RKO (cell line): ENCODE measurements around the gene ZNF865.

Source experiments
- DNase-seq: peaks from one replicate; pipeline ENCODE4 v3.0.0-alpha.2; 2016; ENCODE audit warnings: low spot score

The ZNF865 gene

DNA sequence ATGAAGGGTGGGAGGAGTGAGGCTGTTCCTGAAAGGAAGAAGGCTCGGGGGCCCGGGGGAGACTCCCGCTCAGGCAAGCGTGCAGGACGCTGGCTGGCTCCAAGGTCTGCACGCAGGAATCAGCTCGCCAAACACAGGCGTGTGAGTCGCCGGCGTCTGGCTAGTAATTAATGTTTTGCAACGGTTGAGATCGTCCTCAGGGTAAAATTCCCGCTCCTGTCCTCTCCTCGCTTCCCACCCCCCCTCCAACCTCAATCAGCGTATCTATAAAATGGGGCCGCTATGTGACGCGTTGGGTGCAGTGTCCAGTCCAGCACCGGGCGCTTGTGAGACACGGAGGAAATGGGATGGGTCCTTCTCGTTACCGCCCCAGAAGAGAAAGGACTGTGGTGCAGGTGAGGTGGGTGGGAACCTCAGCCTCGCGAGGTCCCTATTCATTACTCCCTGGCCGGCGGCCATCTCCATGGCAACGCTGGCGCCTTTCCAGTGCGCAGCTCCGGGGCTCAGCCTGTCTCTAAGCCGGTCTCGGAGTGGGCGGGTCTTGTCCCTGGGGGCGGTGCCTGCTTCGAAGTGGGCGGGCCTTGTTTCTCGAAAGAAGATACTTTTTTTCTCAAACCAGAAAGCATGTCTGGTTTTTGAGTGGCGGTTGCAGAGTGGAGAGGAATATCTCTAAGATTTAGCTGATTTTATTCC, 18.3 kb upstream of the ZNF865 start:
- DNase-seq = peak; percentile 77

DNA sequence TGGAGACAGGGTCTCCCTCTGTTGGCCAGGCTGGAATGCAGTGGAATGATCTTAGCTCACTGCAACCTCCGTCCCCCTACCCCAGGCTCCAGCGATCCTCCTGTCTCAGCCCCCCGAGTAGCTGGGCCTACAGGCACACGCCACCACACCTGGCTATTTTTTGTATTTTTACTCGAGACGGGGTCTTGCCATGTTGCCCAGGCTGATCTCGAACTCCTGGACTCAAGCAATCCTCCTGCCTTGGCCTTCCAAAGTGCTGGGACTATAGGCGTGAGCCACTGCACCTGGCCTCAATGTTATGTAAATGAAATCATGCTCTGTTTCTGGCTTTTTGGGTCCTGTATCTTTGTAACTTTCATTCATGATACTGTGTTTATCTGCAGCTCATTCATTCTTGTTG, 16.7 kb upstream of the ZNF865 start:
- no peak for DNase-seq

DNA sequence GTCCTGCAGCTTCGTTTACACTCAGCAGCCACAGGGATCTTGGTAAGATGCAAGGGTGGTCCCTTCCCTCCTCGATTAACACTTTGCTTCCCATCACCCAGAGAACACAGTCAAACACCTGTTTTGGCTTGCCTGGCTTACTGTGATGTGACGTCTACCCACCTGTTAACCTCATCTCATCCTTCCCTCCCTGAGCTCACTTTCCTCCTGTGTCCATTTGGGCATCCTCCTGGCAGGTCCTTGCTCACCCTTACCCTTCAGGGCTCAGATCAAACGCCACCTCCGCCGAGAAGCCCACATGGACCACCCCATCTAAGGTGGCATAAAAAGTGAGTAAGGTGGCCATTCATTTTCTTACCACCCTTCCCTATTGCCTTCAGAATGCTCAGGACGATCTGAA, 15.3 kb upstream of the ZNF865 start:
- DNase-seq = no peak

DNA sequence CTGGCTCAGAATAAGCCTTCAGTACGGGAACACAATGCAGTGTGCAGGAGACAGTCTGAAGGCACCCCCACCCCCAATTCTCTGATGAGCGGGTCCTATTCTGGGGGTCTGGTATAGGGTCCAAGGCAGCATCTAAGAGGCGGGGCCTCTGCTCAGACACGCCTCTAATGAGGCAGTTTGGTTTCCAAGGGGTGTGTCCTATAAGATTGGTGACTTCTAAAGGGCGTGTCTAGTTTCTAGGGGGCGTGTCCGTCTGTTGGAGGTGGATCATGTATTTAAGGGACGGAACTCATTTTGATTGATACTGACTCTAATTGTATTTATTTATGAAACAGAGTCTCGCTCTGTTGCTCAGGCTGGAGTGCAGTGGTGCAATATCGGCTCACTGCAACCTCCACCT, 14.8 kb upstream of the ZNF865 start:
- DNase-seq = no peak

DNA sequence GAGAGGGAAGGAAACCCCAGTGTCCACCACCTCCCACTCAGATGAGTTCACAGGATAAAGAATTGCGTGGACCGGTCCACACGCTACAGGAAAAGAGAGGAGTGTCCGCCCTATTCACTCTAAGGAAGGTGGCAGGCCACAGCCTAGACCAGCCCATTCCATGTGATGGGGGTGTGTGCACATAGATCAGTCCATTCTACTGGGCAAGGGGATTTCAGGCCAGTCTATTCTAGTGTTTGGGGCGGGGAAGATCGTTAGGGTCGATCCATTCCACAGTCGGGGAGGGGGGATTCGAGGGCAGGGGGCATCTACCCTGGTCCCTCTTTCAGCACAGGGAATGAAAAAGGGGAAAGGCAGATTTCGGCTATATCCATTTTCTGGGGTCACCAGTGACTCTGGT, 13.9 kb upstream of the ZNF865 start:
- no peak for DNase-seq

DNA sequence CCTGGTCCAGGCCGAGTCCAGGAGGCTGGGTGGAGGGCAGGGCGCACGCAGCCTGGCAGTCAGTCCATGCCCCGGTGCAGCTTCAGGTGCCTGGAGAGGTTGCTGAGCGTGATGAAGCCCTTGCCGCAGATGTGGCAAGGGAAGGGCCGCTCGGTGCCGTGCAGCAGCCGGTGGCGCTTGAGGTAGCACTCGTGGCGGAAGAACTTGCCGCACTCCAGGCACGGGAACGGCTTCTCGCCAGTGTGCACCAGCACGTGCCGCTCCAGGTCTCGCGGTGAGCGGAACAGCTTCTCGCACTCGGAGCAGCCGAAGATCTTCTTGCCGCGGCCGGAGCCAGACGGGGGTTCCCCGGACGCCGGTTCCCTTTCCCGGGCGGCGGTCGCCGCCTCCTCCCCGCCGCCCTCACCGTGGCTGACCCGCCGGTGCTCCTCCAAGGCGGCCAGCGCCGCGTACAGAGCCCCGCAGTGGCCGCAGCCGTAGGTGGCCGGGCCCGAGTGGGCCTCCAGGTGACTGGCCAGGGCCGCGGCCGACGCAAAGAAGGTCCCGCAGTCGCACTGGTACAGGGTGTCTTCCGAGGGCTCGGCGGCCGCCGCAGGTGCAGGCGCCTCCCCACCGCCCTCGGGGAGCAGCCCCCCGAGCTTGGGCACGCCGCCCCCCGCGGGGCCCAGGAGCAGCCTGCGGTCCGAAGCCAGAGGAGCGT, 12.9 kb upstream of the ZNF865 start:
- no peak for DNase-seq

DNA sequence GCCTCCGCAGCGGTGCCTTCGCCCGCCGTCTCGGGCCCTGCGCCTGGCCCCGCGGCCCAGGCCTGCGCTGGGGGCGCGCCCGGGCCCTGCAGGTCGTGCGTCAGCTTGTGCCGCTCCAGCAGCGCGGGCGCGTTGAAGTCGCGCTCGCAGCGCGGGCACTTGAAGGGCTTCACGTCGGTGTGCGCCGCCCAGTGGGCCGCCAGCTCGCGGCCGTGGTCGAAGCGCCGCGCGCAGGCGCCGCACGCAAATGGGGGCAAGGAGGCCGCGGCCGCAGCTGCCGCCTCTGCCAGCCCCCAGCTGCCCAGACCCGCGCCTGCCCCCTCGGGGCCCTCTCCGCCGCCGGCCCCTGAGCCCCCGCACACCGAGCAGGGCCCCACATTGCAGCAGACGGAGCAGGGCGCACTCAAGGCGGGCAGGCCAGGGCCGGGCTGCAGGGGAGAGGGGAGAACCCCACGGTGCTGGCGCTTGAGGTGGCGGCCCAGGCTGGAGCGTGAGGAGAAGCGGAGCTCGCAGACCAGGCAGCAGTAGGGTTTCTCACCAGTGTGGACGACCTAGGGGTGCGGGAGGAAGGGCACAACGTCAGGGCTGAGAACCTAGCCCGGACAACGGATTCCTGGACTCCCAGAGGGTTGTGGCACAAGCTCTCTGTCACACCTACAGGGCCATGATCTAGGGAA, 12.2 kb upstream of the ZNF865 start:
- no peak for DNase-seq

DNA sequence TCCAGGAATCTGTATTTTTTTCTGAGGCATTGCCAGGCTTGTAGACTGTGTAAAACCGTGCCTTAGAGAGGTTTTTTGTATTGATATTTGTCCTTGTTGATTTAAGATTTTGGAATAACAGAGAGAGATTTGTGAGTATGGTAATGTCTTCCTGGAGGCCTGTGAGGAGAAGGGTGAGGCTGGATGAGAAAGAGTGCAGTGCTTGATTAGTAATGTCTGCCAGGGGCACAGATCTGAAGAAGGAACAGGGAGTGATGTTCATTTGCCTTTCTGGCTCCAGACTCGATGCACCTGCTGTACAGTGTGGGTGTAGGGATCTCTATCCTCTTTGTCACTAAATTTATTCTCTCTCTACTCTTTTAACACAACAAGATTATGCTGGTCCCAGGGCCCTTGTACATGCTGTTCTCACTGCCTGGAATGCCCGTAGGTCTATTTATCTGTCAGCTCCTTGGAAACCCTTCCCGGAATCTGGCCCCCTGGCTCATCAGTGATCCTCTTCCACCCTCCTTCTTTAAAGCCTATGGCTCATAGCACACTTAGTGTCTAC, 10.4 kb upstream of the ZNF865 start:
- DNase-seq = no peak

DNA sequence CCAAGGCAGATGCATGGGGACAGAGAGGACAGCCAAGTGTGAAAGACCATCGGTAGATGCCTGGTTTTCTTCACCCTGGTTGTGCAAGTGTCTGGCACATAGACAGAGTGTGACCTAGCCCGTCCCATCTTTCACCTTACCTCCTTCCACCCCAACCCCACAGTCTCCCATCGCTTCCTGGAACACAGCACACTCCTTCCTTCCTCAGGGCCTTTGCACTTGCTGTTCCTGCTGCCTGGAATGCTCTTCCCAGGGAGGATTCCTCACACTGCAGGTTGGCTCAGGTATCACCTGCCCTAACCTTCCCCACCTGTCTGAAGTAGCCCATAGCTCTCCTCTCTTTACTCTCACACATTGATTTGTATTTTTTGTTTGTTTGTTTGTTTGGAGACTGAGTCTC, 9.1 kb upstream of the ZNF865 start:
- DNase-seq = no peak

DNA sequence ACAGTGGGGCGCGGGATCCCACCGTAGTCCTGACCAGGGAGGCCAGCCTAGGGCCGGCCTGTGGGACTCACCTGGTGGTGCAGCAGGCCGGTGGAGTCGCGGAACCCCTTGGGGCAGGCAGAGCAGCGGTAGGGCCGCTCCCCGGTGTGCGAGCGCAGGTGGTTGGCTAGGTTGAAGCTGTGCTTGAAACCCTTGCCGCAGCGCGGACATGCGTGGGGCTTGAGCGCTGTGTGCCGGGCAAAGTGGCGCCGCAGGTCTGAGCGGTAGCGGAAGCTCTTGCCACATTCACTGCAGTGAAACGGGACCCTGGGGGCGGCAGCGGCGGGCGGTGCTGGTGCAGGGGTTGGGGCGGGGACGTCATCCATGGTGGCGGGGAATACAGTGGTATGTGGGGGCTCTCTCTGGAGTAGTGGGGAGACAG, 7.9 kb upstream of the ZNF865 start:
- no peak for DNase-seq

DNA sequence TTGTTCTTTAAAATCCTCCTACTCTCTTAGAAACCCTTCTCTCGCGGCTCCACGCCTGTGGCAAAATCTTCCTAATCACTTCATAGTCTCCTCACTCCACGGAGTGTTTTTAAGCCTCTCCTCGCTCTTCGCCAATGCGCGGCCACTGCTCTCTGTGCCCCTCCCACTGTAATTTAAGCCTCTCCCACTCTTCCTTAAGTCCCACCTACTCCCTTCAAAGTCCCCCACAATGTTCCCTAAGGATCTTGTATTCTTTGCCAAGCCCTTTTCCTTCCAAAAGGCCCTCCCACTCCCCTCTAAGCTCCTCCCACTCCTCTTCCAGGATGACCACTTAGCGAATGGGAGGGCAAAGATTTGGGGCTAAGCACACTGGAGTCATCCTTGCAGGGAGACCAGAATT, 7.4 kb upstream of the ZNF865 start:
- DNase-seq = no peak

DNA sequence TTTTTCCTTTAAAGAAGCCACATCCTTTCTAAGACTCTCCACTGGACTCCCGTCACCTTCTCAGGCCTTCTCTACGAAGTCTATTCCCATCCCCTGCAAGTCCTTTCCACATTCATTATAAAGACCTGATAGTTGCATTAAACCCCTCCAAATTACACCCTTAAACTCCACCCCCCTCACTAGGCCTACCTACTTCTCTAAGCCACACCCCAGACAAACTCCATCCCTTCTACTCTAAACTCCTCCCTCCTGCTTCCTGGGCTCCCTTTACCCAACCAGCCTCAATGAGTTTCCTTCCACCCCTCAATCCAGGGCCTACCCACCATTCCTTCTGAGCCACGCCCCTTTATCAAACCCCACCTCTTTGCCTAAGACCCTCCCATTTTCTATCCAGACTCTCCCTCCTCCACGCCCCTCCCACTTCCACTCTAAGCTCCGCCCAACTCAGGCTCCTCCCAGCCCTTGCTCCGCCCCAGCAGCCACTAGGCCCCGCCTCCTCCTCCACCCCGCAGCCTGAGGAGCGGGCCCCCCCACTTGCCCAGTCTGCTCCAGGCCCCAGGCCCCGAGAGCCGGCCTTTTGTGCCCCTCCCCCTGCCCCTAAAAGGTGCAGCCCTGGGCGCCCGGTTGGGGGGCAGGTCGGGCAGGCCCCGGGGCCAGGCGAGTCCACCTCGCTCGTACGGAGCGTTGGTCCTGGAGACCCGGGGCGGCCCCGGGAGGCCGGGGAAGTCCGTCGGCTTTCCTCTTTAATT, 6.6 kb upstream of the ZNF865 start:
- DNase-seq = peak; percentile 89

DNA sequence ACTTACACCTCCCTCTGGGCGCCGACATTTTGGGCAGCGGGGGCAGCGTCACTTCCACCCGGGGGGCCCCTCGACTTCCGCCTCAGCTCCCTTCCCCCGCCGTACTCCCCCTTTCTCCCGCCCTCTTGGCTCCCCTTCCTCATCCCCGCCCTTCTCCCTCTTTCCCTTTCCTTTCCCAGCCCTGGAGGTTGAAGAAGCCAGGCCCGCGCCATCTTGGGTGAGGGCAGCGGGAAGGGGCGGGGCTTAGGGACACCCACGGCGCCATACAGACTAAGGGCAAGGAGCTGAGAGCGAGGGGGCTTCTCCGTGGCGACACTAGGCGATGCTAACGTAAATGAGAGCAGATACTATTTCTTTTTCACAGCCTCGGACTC, 6.0 kb upstream of the ZNF865 start, which contains the start of gene FIZ1:
Gene FIZ1, minus strand, starts transcription at position 50 of the 374 bp plus-strand sequence. CDS start 1,652 bp downstream, outside the sequence.
- peak; percentile 95 for DNase-seq

DNA sequence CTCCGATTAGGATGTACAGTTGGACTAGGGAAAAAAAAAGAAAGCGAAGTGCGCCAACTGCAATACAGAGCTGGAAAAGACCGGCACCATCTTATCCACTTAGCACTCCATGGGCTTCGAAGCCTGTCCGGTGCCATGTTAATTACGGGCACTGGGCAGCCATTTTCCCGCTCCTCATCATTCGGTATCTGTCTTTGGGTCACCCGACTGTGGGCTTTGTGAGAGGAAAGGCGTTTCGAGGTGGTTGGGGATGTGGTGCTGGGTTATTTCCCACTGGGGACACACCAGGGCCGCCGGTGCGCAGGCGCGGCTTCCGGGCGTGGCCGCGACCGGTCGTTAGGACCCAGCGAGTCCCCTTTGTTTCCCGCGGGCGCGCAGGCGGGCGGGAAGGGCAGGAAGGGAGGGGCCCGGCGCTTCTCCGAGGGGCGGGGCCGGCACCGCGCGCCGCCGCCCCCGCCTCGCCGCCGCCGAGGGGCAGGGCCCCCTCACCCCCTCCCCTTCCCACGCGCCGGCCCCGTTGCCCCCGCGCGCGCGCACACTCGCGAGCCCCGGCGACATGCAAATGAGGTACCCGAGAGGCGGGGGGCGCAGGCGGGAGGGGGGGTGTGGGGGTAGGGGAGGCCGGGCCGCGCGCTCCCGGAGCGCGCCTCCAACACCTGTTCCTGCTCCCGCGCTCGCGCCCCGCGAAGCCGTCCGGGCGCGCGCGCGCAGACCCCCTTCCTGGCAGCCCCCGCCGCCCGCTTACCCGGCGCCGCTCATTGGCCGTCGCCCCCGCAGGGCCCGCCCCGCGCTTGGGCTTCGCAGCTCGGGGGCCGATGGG, 5.4 kb upstream of the ZNF865 start, which contains the start of gene ZNF524:
Gene ZNF524, plus strand, starts transcription at position 447 of the 820 bp plus-strand sequence. CDS start 1,825 bp downstream, outside the sequence.
- DNase-seq = peak; percentile 85

DNA sequence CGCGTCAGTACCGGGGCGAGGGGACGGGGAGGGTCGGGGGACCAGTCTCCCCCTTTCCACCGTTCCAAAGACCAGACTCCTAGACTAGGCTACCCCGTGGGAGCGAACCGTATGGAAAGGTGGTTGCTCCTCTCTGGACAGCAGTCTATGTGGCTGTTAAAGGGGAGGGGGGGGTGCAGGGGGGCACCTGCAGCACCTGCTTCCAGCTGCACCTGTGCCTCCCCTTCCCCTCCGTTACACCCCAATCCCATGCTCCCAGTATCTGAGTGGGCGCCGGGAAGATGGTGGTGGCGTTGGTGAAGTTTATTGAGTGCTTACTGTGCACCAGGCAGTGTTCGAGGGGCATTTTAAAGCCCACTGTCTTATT, 4.8 kb upstream of the ZNF865 start:
- DNase-seq = no peak

DNA sequence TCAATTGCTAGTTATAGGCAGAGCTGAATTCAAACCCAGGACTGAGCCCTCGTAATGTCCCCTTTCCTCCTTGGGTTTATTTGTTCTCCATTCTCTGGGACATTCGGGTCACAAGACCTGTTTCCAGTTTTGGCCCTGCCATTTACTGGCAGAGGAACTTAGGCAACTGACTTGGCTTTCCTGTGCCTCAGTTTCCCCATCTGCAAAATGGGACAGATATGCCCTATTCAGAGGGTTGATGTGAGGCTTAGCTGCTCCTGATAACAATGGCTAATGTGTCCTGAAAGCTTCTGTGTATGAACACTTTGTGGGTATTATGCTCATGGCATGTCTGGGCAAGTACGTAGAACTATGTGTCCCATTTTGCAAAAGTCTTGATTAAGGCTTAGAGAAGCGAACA, 4.4 kb upstream of the ZNF865 start:
- DNase-seq = no peak

DNA sequence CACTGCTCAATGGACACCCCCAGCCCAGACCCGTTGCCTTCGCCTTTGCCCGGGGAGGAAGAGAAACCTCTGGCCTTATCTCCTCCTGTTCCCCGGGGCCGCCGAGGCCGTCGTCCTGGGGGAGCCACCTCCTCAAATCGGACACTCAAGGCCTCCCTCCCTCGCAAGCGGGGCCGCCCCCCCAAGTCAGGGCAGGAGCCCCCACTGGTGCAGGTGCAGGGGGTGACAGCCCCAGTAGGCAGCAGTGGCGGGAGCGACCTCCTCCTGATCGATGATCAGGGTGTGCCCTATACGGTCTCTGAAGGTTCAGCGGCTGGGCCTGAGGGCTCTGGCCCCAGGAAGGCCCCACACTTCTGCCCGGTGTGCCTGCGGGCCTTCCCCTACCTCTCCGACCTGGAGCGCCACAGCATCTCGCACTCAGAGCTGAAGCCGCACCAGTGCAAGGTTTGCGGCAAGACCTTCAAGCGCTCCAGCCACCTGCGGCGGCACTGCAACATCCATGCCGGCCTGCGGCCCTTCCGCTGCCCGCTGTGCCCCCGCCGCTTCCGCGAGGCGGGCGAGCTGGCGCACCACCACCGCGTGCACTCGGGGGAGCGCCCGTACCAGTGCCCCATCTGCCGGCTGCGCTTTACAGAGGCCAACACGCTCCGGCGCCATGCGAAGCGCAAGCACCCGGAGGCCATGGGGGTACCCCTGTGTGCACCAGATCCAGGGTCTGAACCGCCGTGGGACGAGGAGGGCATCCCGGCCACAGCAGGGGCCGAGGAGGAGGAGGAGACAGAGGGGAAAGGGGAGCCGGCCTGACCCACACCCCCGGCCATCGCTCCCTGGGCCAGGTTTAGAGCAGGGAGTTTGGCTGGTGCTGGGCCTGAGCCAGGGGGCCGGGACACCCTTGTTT, 3.1 kb upstream of the ZNF865 start:
- DNase-seq = no peak

DNA sequence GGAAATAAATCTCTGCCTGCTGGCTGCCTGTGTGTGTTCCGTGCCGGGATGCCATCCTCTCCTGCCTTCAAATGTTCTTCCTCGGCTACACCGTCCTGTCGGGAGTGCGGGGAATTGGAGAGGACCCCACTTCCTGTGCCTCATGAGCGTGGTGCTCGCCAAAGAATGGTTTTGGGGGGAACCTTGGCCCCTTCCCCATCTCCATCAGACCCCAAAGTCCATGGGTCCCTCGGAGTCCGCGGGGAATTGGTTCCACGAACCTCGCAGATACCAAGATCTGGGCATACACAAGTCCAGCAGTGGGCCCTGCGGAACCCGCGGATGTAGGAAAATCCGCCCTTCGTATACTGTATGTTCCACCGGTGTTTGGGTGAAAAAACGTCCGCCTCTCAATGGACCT, 2.3 kb upstream of the ZNF865 start:
- DNase-seq = no peak

DNA sequence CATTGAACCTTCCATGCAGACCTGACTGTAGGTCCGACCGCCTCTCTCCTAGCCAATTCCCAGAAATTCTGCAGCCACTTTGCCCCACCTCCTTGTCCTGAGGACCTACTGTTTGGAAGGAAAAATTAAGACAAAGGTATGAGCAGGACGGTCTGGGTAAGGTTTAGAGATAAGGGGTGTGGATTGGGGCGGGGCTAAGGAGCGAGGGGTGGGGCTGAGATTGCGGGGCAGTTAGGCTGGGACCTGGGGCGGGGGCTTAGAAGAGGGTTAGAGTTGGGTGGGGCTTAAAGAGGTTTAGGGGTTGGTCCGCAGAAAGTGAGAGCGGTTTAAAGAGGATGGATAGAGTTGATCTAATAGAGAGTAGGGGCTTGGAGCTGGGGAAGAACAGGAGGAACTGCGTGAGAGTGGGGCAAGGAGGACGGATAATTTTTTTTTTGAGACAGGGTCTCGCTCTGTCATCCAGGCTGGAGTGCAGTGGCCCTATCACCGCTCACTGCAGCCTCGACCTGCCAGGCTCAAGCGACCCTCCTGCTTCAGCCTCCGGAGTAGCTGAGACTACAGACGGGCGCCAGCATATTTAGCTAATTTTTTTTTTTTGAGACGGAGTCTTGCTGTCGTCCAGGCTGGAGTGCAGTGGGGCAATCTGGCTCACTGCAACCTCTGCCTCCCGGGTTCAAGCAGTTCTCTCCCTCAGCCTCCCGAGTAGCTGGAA, 1.7 kb upstream of the ZNF865 start:
- DNase-seq = no peak
